ENCODE measurements around the gene F7.
"Not testable (repeated sequence)": the region's sequence is repeated elsewhere in the genome, so short reads cannot be mapped to it uniquely, and the experiment has no call there.

F7 gene

DNA sequence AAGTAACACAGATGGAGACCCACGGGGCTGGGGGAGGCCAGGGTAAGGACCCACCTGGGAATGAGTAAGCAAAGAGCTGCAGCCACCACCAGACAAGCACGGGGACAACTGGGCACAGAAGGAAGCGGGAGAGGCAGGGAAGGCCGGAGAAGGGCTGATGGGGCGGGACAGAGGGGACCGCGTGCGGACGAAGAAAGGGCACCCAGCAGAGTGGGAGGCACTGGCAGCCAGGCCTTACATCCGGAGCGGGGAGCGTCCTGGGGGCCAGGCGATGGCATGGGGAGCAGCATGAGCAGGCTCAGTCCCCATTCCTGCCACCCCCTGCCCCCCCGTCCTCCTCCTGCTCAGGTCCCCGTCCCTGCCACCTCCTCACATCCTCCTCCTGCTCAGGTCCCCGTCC, 55.8 kb downstream of the F7 start:
- no peak for TF ChIP-seq CTCF (conservative IDR thresholded peaks at IDR 0.05; ENCODE audit: low read depth, low read length)
- no peak overlapping the region for H3K27ac ChIP-seq
- H2AFZ ChIP-seq (ENCODE audit: low read depth), result no peak overlapping the region
- H4K20me1 ChIP-seq (ENCODE audit: insufficient read depth), result no peaks in the 10 kb centered on the region
- H3K79me2 ChIP-seq (ENCODE audit: insufficient read depth, low read depth), result no peaks in the 10 kb centered on the region
- H3K4me1 ChIP-seq (ENCODE audit: low read depth, poor library complexity, severe bottlenecking), result no peaks in the 10 kb centered on the region
- peaks cover 9% of the 10 kb centered on the region; the same call in 1 of the 2 replicates for H3K27me3 ChIP-seq (ENCODE audit: insufficient read depth, low read depth)
- H3K4me2 ChIP-seq, result no peak overlapping the region
- H3K9ac ChIP-seq, result no peak overlapping the region
- no peak overlapping the region for H3K4me3 ChIP-seq (IDR thresholded peaks at IDR 0.05; ENCODE audit: insufficient read depth, low read depth, low read length)
- H3K36me3 ChIP-seq (ENCODE audit: insufficient read depth), result no peaks in the 10 kb centered on the region

GRCh38 chr13:113161975-113162374, 56.4 kb downstream of the F7 start:
- not testable (repeated sequence) for H2AFZ ChIP-seq (ENCODE audit: low read depth); H4K20me1 ChIP-seq (ENCODE audit: insufficient read depth); H3K36me3 ChIP-seq (ENCODE audit: insufficient read depth)

GRCh38 chr13:113162783-113163685, 57.4 kb downstream of the F7 start:
- H3K9ac ChIP-seq, result no peak overlapping the region
- H3K27me3 ChIP-seq (ENCODE audit: insufficient read depth, low read depth), result peaks cover 9% of the 10 kb centered on the region; the same call in 1 of the 2 replicates
- no peak overlapping the region for H2AFZ ChIP-seq (ENCODE audit: low read depth)
- H3K4me3 ChIP-seq (IDR thresholded peaks at IDR 0.05; ENCODE audit: insufficient read depth, low read depth, low read length), result no peak overlapping the region
- H3K27ac ChIP-seq, result no peak overlapping the region
- H3K36me3 ChIP-seq (ENCODE audit: insufficient read depth), result no peaks in the 10 kb centered on the region
- no peaks in the 10 kb centered on the region for H4K20me1 ChIP-seq (ENCODE audit: insufficient read depth)
- no peaks in the 10 kb centered on the region for H3K4me1 ChIP-seq (ENCODE audit: low read depth, poor library complexity, severe bottlenecking)
- no peaks in the 10 kb centered on the region for H3K79me2 ChIP-seq (ENCODE audit: insufficient read depth, low read depth)
- no peak overlapping the region for H3K4me2 ChIP-seq
- TF ChIP-seq CTCF (conservative IDR thresholded peaks at IDR 0.05; ENCODE audit: low read depth, low read length), result no peak

More at GRCh38 chr13:113161975-113162374, 56.4 kb downstream of the F7 start:
- not testable (repeated sequence) for H3K4me1 ChIP-seq (ENCODE audit: low read depth, poor library complexity, severe bottlenecking); H3K27ac ChIP-seq; H3K4me2 ChIP-seq; H3K27me3 ChIP-seq (ENCODE audit: insufficient read depth, low read depth); H3K9ac ChIP-seq; H3K4me3 ChIP-seq (IDR thresholded peaks at IDR 0.05; ENCODE audit: insufficient read depth, low read depth, low read length); H3K79me2 ChIP-seq (ENCODE audit: insufficient read depth, low read depth)

GRCh38 chr13:113164492-113164891, 58.9 kb downstream of the F7 start:
- Histone ChIP-seq H3K9ac (no peak overlapping the region), H3K79me2 (ENCODE audit: insufficient read depth, low read depth) (no peaks in the 10 kb centered on the region), H3K27ac (no peak overlapping the region), H3K4me3 (IDR thresholded peaks at IDR 0.05; ENCODE audit: insufficient read depth, low read depth, low read length) (no peak overlapping the region), H2AFZ (ENCODE audit: low read depth) (no peak overlapping the region), H3K36me3 (ENCODE audit: insufficient read depth) (no peaks in the 10 kb centered on the region), H3K4me1 (ENCODE audit: low read depth, poor library complexity, severe bottlenecking) (no peaks in the 10 kb centered on the region), H4K20me1 (ENCODE audit: insufficient read depth) (no peaks in the 10 kb centered on the region), H3K4me2 (no peak overlapping the region), H3K27me3 (ENCODE audit: insufficient read depth, low read depth) (peaks cover 9% of the 10 kb centered on the region; the same call in 1 of the 2 replicates)
- TF ChIP-seq CTCF (conservative IDR thresholded peaks at IDR 0.05; ENCODE audit: low read depth, low read length), result no peak

- Histone ChIP-seq H3K27ac (no peak overlapping the region), H3K36me3 (ENCODE audit: insufficient read depth) (no peaks in the 10 kb centered on the region)
- TF ChIP-seq CTCF (conservative IDR thresholded peaks at IDR 0.05; ENCODE audit: low read depth, low read length), result no peak
Measured at GRCh38 chr13:113166266-113166665, 60.7 kb downstream of the F7 start.

More at GRCh38 chr13:113166266-113166665, 60.7 kb downstream of the F7 start:
- no peak overlapping the region for H3K4me2 ChIP-seq
- no peak overlapping the region for H2AFZ ChIP-seq (ENCODE audit: low read depth)
- H4K20me1 ChIP-seq (ENCODE audit: insufficient read depth), result no peaks in the 10 kb centered on the region
- H3K4me3 ChIP-seq (IDR thresholded peaks at IDR 0.05; ENCODE audit: insufficient read depth, low read depth, low read length), result no peak overlapping the region
- no peak overlapping the region for H3K9ac ChIP-seq
- H3K4me1 ChIP-seq (ENCODE audit: low read depth, poor library complexity, severe bottlenecking), result no peaks in the 10 kb centered on the region
- peaks cover 5% of the 10 kb centered on the region; the same call in 1 of the 2 replicates for H3K27me3 ChIP-seq (ENCODE audit: insufficient read depth, low read depth)
- no peaks in the 10 kb centered on the region for H3K79me2 ChIP-seq (ENCODE audit: insufficient read depth, low read depth)

All from KMS-11 (cell line).